WI38 (cell line): ENCODE results near the gene ITGB1.

Experiments
- H3K4me3 ChIP-seq: 2 replicates; pipeline ENCODE4 v1.5.1; 2011; ENCODE audit warnings: low read depth, mild to moderate bottlenecking, control low read depth, low read length
- TF ChIP-seq, protein P1 (sequence below): IDR thresholded peaks from 2 replicates; pipeline ENCODE4 v1.5.1; 2012; ENCODE audit warnings: low read depth, mild to moderate bottlenecking, control low read depth, low read length

ITGB1 gene

GRCh38 chr10:32957341-32958084 is 517 bp downstream of the ITGB1 start:
- TF ChIP-seq, protein P1, sequence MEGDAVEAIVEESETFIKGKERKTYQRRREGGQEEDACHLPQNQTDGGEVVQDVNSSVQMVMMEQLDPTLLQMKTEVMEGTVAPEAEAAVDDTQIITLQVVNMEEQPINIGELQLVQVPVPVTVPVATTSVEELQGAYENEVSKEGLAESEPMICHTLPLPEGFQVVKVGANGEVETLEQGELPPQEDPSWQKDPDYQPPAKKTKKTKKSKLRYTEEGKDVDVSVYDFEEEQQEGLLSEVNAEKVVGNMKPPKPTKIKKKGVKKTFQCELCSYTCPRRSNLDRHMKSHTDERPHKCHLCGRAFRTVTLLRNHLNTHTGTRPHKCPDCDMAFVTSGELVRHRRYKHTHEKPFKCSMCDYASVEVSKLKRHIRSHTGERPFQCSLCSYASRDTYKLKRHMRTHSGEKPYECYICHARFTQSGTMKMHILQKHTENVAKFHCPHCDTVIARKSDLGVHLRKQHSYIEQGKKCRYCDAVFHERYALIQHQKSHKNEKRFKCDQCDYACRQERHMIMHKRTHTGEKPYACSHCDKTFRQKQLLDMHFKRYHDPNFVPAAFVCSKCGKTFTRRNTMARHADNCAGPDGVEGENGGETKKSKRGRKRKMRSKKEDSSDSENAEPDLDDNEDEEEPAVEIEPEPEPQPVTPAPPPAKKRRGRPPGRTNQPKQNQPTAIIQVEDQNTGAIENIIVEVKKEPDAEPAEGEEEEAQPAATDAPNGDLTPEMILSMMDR = no peak
- peak overlapping the region; percentile 91 for H3K4me3 ChIP-seq

DNA sequence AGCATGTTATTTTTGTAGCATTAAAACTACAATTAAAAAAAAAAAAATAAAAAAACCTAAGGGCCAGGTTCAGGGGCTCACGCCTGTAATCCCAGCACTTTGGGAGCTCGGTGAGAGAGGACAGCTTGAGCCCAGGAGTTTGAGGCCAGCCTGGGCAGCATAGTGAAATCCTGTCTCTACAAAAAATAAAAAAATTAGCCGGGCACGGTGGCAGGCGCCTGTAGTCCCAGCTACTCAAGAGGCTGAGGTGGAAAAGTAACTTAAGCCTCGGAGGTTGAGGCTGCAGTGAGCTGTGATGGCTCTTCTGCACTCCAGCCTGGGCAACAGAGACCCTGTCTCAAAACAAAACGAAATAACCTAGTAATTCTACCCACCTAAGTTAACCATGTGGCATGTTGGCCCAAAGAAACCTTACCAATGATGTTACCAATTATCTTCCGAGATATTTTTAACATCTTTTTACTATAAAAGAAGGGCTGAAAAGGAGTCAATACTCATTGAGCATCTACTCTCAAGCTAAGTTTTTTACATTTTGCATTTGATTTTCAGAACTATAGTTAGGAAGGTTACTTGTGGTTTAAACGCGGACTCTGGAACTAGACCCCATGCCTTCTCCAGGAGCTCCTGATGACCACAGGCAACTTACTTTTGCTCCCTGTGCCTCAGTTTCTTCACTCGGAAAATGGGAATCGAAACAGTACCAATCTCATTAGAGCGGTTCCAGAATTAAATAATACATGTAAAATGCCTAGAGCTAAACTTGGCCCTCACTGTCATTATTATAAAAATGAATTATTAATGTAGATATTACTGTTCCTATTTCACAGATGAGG is 1.4 kb downstream of the ITGB1 start:
- peak overlapping the region; percentile 91 for H3K4me3 ChIP-seq
- TF ChIP-seq, protein P1 = no peak

DNA sequence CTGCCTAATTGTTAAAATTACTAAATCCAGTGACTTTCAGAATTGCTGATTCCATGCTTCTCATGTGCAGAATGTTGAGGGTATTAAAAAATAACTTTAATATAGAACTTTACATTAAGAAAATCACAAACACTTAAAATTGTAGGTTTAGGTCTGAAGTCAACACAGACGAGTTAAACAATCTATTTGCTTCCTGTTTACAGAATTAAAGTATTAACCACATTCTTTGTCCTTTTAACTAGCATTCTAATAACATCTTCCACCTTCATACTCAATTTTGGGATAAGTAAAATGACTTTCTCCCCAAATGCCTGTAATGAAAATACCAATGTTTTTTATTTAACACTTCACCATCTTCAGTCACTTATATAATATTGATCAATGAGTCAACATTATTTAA is 2.2 kb downstream of the ITGB1 start:
- TF ChIP-seq, protein P1 = no peak
- peak overlapping the region; percentile 91 for H3K4me3 ChIP-seq

DNA sequence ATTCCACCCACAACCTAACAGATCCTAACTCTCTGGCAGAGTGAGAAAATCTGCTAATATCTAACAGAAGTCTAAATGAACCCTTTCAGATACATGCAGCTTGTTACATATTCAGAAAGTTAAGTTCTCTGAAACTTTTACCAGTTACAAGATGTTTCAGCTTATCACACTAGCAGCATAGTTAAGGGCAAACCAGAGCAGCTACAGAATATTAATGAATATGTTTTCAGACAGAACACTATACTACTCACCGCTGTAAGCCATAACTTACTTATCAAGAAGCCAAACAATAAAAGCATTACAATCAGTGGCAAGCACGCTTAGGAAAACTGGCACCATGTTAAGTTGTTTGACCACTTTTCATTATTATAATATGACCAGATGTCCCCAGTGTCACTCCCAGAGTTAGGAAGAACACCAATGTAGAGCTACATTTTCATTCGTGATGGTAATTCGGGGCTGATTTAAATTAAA is 2.7 kb downstream of the ITGB1 start:
- peak overlapping the region; percentile 91 for H3K4me3 ChIP-seq
- TF ChIP-seq, protein P1 = no peak

- H3K4me3 ChIP-seq = peak overlapping the region; percentile 91
- TF ChIP-seq, protein P1 = no peak
Measured at GRCh38 chr10:32954545-32955298, 3.3 kb downstream of the ITGB1 start.

DNA sequence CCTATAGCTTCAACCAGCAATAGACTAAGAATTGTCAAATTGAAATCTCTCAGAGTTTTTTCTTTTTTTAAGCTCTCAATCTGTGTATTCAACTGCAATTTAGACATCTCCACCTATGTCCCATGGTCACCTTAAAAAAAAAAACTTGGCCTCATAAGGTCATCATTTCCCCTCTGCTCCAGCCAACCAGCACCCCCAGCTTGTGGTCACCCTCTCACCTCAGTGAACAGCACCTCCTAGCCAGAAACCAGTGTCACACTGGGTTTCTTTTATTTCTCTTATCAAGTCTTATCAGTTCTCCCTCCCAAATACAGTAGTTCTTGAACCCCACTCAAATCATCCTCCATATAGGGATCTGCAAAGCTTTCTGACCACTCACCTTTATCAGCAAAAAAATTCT is 4.0 kb downstream of the ITGB1 start:
- H3K4me3 ChIP-seq = peak overlapping the region; percentile 33
- TF ChIP-seq, protein P1 = no peak
